Hematopoietic multipotent progenitor cell treated with erythropoietin and hydrocortisone succinate and interleukin-3 and kit ligand, for 4 days (in vitro differentiated cells): ENCODE measurements around the gene MAP2K5.
A peak's percentile ranks its signal among the peaks of the same experiment; 100 is the strongest.

Experiments used
- DNase-seq: peaks from one replicate; pipeline ENCODE4 v3.0.0-alpha.2; 2015

Gene MAP2K5

DNA sequence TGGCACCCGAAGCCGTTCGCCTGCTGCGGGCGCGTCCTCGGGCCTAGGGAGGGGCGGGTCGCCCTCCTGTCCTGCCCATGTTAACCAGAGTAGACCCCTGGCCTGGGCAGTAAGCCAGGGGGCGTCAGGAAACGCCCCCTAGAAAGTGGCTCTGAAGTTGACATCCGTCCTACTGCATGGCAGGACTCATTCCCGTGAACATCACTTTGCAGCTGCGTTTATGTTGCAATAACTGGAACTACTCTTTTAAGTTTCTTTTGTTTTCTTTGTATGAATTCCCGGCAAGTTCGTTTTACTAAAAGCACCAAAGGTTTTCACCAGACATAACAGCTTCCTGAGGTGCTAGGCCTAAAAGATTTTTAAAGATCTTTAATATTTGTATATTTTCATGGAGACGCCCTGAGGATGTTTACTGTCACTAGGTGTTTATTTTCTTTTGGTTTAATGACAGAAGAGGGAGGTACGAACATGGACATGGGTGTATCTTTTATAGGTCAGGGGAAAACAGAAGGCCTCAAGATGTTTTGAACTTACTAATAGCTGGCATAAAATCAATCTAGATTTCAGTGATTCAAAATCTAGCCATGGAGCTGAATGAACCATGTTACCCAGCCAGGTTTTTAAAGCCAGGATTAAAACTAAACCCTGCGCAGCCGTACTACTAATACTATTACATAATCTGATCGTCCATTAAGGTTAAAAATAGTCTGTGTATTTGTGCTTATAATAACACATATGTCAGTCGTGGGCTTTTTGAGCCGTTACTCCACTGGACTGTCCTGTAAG is 20.5 kb upstream of the MAP2K5 start:
- DNase-seq: peak; percentile 38

- no peak for DNase-seq
These were observed 19.2 kb upstream of the MAP2K5 start for GRCh38 chr15:67523330-67523729.

GRCh38 chr15:67524235-67524634 is 18.3 kb upstream of the MAP2K5 start:
- no peak for DNase-seq

GRCh38 chr15:67528513-67528912 is 14.0 kb upstream of the MAP2K5 start:
- no peak for DNase-seq

DNA sequence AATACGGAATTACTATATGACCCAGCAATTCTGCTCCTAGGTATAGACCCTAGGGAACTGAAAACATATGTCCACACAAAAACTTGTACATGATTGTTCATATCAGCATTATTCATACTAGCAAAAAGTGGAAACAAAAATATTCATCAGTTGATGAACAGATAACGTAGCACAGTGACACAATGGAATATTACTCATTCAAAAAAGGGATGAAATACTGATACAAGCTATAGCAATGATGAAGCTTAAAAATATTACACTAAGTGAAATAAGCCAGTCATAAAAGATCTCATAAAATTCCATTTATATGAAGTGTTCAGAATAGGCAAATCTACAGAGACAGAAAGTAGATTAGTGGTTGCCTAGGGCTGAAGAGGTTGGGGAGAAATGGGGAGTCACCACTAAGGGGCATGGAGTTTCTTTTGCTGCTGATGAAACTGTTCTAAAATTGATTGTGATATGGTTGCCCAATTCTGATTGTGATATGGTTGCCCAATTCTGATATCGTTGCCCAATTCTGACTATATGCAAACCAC is 11.1 kb upstream of the MAP2K5 start:
- DNase-seq: peak; percentile 14

GRCh38 chr15:67533873-67534272 is 8.6 kb upstream of the MAP2K5 start:
- DNase-seq: no peak

GRCh38 chr15:67534360-67534759 is 8.1 kb upstream of the MAP2K5 start:
- no peak for DNase-seq

DNA sequence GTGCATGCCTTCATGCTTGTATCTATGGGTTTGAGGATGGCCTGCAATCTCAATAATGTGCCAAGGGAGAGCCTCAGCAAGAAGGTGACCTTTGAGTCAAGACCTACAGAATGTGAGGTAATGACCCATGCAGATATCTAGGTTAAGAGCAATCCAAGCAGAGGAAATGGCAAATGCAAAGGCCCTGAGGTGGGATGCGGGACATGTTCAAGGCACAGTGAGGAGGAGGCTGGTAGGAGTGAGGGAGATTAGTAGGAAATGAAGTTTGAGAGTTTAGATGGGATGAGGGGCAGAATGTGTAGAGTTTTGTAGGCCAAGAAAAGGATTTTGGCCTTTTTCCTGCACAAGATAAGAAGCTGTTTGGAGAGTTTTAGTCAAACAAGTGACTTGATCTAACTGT is 4.7 kb upstream of the MAP2K5 start:
- DNase-seq: no peak

GRCh38 chr15:67543348-67543718 is 830 bp downstream of the MAP2K5 start:
- peak; percentile 13 for DNase-seq

DNA sequence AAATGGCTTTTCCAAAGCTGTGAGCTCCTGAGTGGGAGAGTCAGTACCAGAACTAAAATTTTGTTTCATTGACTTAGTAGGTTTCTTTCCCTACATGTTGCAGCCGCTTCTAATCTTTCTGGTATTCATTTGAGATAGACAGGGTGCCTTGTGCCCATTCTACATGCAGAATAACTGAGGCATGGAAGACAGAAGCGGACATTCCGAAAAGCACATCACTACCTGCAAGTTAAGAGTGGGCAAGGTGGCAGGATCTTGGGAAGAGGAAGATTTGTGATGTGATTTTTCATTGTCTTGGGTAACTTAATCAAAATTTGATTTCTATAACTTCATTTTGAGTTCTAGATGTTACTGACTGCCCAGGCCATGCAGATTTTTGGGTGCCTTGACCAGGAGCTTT is 2.0 kb downstream of the MAP2K5 start:
- no peak for DNase-seq

- DNase-seq: no peak
These were observed 3.4 kb downstream of the MAP2K5 start for GRCh38 chr15:67545864-67546263.

DNA sequence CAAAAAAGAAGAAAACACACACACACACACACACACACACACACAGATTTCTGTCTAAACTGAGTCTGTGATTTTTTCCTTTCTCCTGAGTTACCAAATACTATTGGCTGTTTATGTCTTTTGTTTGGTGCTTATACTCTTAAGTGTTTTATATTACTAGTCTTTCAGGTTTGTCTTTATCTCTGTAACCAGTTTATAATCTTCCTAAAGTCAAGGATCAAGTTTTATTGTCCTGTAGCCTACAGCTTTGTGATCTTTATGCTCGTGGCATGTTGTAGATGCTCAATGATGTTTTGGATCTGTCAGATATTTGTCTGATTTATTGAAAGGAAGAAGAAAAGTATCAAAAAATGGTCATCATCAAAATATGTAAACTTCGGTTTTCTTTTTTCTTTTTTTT is 4.6 kb downstream of the MAP2K5 start:
- DNase-seq: no peak

DNA sequence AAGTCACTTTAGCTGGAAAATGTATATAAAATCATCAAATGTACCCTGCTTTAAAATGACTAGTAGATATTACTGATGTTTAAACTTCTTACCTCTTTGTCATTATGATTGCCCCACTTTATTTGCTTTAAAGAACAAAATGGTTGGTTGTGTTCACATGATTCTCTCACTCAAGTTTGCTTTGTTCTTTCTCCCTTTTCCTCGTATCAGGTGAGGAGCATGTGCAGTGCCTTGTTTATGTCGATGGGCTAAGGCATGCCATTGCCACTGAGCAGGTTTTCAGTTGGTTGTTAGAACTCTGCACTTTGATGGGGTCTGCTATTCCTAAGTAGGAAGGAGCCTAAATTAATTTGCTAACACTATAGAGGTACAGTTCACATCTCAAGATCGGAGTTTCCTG is 5.3 kb downstream of the MAP2K5 start:
- no peak for DNase-seq

DNA sequence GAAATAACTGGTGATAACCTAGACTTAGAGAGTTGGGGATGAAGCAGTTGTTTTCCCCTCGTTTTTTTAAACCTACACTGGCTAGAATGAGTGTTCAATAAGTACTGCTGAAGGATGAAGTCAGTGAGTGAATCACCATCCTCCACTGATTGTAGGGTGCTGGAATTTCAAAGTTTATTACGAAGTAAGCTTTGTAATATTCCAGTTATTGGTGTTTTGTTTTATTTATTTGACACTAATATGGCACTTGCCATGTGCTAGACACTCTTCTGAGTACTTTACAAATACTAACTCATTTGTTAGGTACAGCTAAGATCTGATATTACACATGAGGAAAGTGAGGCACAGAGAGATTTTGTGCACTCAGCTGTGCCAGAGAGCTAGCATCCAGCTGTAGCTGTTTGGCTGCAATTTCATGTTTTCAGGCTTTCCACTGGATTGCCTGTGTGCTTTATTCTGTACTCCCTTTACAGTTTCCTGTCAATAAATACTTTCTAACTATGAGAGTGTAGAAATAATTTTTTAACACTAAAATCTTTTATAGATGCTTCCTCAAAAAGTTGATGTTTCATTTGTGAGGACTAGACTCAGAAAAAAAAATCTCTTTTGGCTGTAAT is 5.8 kb downstream of the MAP2K5 start:
- DNase-seq: no peak

DNA sequence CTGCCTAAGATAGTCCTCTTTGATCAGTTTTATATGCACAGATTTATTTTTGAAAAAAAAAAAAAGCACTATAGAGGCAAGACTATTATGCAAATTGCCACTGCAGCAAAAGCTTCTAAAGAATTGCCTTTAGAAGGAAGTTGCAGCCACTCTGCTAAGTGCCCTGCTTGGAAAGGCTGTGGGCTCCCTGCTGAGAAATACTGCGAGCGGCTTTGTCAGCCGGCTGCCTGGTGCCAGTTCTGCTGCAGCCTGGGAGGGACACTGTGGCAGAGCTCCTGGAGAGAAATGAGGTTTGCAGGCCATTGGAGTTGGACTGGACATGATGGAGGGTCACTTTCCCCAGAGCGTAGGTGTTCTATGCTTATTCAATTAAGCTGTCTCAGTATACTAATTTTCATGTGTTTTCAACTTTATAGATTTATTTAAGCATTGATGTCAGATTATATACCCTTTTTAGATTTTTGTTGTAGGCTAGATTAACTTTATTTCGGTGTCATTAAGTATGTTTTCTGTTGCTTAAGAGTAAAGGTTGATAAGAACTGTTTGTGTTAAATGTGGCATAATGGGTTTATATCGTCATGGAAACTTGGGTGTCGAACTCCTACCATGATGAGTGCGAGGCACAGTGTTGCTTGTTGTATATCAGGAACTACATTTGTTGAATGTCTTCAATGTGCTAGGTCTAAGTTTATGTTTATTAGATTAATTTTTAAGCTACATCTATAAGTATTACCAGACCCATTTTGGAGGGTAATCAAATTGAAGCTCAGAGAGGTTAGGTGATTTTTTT is 6.6 kb downstream of the MAP2K5 start:
- peak; percentile 28 for DNase-seq

DNA sequence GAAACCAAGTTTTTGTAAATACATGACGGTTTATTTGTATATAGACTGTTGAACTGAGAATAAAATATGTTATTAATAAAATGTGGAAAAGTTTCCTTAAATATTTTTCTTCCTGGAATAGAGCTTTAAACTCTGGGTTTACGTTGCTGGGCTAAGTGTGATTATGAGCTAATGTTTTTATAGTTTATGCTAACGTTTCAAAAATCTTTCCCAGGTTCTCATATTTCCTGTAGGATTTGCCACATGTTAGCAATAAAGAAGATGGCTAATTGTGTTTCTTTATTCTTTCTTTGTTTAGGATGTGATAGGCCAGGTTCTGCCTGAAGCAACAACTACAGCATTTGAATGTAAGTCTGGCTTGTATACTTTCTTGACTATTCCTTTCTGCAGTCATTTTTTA is 7.2 kb downstream of the MAP2K5 start:
- DNase-seq: no peak

- no peak for DNase-seq
These were observed 8.0 kb downstream of the MAP2K5 start for GRCh38 chr15:67550522-67550921.

DNA sequence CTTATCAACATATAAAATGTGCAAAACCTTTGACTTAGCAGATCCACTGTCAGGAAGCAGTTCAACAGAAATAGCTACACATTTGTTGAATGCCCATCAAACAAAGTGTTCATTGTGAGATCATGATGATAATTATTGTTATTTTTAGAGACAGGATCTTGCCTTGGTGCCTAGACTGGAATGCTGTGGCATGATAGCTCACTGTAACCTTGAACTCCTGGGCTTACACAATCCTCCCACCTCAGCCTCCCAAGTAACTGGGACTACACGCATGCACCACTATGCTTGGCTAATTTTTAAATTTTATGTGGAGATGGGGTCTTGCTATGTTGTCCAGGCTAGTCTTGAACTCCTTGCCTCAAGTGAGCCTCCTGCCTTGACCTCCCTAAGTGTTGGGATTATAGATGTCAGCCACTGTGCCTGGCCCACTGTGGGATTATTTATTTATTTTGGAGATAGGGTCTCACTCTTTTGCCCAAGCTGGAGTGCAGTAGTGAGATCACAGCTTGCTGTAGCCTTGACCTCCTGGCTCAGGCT is 8.8 kb downstream of the MAP2K5 start:
- no peak for DNase-seq

- no peak for DNase-seq
These were observed 12.1 kb downstream of the MAP2K5 start for GRCh38 chr15:67554580-67554979.

DNA sequence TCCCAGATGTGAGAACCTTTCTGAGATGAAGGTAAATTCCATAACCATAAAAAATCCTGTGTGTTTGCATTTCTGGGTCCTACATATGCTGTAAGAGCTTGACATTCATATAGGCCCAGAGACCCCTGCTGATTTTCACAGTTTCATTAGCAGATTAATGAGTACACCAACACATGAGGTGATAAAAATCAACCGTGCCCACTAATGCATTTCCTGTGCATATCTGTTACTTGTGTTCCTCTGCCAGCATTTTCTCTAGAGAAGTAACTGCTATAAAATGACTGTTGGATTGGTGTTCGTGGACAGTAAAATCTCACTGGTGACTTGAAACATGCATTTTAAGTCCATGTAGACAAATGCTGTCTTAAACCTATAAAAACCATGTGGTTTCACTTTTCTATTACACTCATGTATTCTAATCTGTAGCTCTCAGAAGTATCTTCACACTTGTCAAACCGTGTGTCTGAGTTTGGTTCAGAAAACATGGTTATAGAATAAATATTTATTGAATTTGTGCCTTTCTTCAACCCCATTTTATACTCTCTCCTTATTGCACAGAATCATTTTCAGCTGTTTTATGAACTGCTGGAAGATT is 14.6 kb downstream of the MAP2K5 start:
- peak; percentile 32 for DNase-seq

GRCh38 chr15:67558502-67558901 is 16.0 kb downstream of the MAP2K5 start:
- DNase-seq: no peak

DNA sequence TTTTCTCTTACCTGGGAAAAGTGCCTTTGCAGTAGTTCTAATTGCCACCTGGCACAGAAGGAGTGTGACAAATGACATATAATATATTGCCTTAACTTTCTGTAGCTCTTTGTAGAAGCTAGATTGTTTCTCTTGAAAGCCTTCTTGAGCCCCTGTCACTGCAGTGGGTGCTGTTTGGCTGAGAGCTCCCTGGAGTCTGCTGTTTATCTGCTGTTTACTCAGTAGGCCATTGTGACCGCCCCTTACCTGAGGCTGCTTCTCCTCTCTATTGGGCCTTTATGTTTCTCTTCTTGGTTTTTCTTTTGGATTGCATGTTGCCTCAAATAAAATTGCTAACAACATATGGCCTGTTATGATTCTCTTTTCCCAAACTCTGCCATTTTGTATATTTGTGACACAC is 16.7 kb downstream of the MAP2K5 start:
- no peak for DNase-seq

DNA sequence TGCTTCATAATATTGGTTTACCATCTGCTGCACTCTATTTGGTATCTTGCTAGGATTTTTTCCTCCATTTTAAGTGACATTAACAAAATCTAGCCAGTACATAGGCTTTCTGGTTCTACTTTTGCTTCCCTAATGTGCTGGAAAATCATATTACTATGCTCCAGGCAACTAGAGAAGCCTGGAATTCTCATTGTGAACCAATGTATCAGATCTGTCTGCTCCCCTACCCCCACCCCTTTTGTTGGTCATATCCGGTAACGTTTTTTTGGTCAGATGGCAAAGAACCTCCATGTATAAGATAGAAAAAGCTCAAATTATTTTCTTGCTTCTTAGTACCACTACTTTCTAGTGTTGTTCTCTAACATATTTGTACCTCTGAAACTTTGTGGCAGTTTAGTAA is 17.1 kb downstream of the MAP2K5 start:
- DNase-seq: no peak
